ENCODE data around the gene ZNF787.
"Not testable (repeated sequence)": the region's sequence is repeated elsewhere in the genome, so short reads cannot be mapped to it uniquely, and the experiment has no call there.

The ZNF787 gene

GRCh38 chr19:56099638-56100539, 21.2 kb downstream of the ZNF787 start:
- H3K4me3 ChIP-seq (ENCODE audit: low read length), result no peak overlapping the region
- H3K9me3 ChIP-seq (replicated peaks; ENCODE audit: low read length), result no peaks in the 10 kb centered on the region
- H3K9ac ChIP-seq (ENCODE audit: low read depth, low read length), result no peak overlapping the region
- H3K36me3 ChIP-seq (ENCODE audit: insufficient read depth, low read length), result peaks cover 37% of the 10 kb centered on the region
- H3K4me2 ChIP-seq (ENCODE audit: low read length), result no peak overlapping the region
- no peaks in the 10 kb centered on the region for H3K4me1 ChIP-seq (ENCODE audit: control insufficient read depth, insufficient read depth, low read length)
- no peaks in the 10 kb centered on the region for H3K27me3 ChIP-seq (ENCODE audit: control insufficient read depth, insufficient read depth, low read length)

GRCh38 chr19:56098731-56099568, 22.1 kb downstream of the ZNF787 start:
- Histone ChIP-seq H3K4me3 (ENCODE audit: low read length) (no peak overlapping the region), H3K9ac (ENCODE audit: low read depth, low read length) (no peak overlapping the region), H3K4me1 (ENCODE audit: control insufficient read depth, insufficient read depth, low read length) (no peaks in the 10 kb centered on the region), H3K4me2 (ENCODE audit: low read length) (no peak overlapping the region), H3K9me3 (replicated peaks; ENCODE audit: low read length) (no peaks in the 10 kb centered on the region), H3K36me3 (ENCODE audit: insufficient read depth, low read length) (peaks cover 37% of the 10 kb centered on the region), H3K27me3 (ENCODE audit: control insufficient read depth, insufficient read depth, low read length) (no peaks in the 10 kb centered on the region)

- peaks cover 41% of the 10 kb centered on the region for H3K36me3 ChIP-seq (ENCODE audit: insufficient read depth, low read length)
- H3K4me2 ChIP-seq (ENCODE audit: low read length); H3K27me3 ChIP-seq (ENCODE audit: control insufficient read depth, insufficient read depth, low read length); H3K9me3 ChIP-seq (replicated peaks; ENCODE audit: low read length); H3K4me3 ChIP-seq (ENCODE audit: low read length); H3K9ac ChIP-seq (ENCODE audit: low read depth, low read length); H3K4me1 ChIP-seq (ENCODE audit: control insufficient read depth, insufficient read depth, low read length): not testable (repeated sequence)
Measured at GRCh38 chr19:56098237-56098636, 22.9 kb downstream of the ZNF787 start.

GRCh38 chr19:56097776-56098175, 23.3 kb downstream of the ZNF787 start:
- H3K4me1 ChIP-seq (ENCODE audit: control insufficient read depth, insufficient read depth, low read length), result no peaks in the 10 kb centered on the region
- H3K27me3 ChIP-seq (ENCODE audit: control insufficient read depth, insufficient read depth, low read length), result no peaks in the 10 kb centered on the region
- H3K4me2 ChIP-seq (ENCODE audit: low read length), result no peak overlapping the region
- H3K36me3 ChIP-seq (ENCODE audit: insufficient read depth, low read length), result peaks cover 44% of the 10 kb centered on the region
- no peak overlapping the region for H3K4me3 ChIP-seq (ENCODE audit: low read length)
- H3K9me3 ChIP-seq (replicated peaks; ENCODE audit: low read length), result no peaks in the 10 kb centered on the region
- no peak overlapping the region for H3K9ac ChIP-seq (ENCODE audit: low read depth, low read length)

- Histone ChIP-seq H3K27me3 (ENCODE audit: control insufficient read depth, insufficient read depth, low read length) (no peaks in the 10 kb centered on the region), H3K36me3 (ENCODE audit: insufficient read depth, low read length) (peaks cover 44% of the 10 kb centered on the region), H3K4me2 (ENCODE audit: low read length) (no peak overlapping the region), H3K9ac (ENCODE audit: low read depth, low read length) (no peak overlapping the region), H3K4me3 (ENCODE audit: low read length) (no peak overlapping the region), H3K4me1 (ENCODE audit: control insufficient read depth, insufficient read depth, low read length) (no peaks in the 10 kb centered on the region), H3K9me3 (replicated peaks; ENCODE audit: low read length) (no peaks in the 10 kb centered on the region)
Measured at GRCh38 chr19:56097306-56097705, 23.8 kb downstream of the ZNF787 start.

GRCh38 chr19:56096665-56097064, 24.4 kb downstream of the ZNF787 start:
- Histone ChIP-seq H3K9me3 (replicated peaks; ENCODE audit: low read length) (no peaks in the 10 kb centered on the region), H3K9ac (ENCODE audit: low read depth, low read length) (no peak overlapping the region), H3K4me3 (ENCODE audit: low read length) (no peak overlapping the region), H3K4me1 (ENCODE audit: control insufficient read depth, insufficient read depth, low read length) (peaks cover 3% of the 10 kb centered on the region), H3K36me3 (ENCODE audit: insufficient read depth, low read length) (peaks cover 39% of the 10 kb centered on the region), H3K4me2 (ENCODE audit: low read length) (no peak overlapping the region), H3K27me3 (ENCODE audit: control insufficient read depth, insufficient read depth, low read length) (no peaks in the 10 kb centered on the region)

- H3K4me1 ChIP-seq (ENCODE audit: control insufficient read depth, insufficient read depth, low read length), result peaks cover 12% of the 10 kb centered on the region
- peaks cover 36% of the 10 kb centered on the region for H3K36me3 ChIP-seq (ENCODE audit: insufficient read depth, low read length)
- H3K9ac ChIP-seq (ENCODE audit: low read depth, low read length), result no peak overlapping the region
- no peaks in the 10 kb centered on the region for H3K27me3 ChIP-seq (ENCODE audit: control insufficient read depth, insufficient read depth, low read length)
- no peak overlapping the region for H3K4me3 ChIP-seq (ENCODE audit: low read length)
- H3K4me2 ChIP-seq (ENCODE audit: low read length), result no peak overlapping the region
- no peaks in the 10 kb centered on the region for H3K9me3 ChIP-seq (replicated peaks; ENCODE audit: low read length)
Measured at GRCh38 chr19:56094449-56094848, 26.6 kb downstream of the ZNF787 start.

- H3K4me2 ChIP-seq (ENCODE audit: low read length), result no peak overlapping the region
- peaks cover 32% of the 10 kb centered on the region for H3K36me3 ChIP-seq (ENCODE audit: insufficient read depth, low read length)
- peaks cover 12% of the 10 kb centered on the region for H3K4me1 ChIP-seq (ENCODE audit: control insufficient read depth, insufficient read depth, low read length)
- H3K9me3 ChIP-seq (replicated peaks; ENCODE audit: low read length), result no peaks in the 10 kb centered on the region
- no peak overlapping the region for H3K4me3 ChIP-seq (ENCODE audit: low read length)
- no peaks in the 10 kb centered on the region for H3K27me3 ChIP-seq (ENCODE audit: control insufficient read depth, insufficient read depth, low read length)
- no peak overlapping the region for H3K9ac ChIP-seq (ENCODE audit: low read depth, low read length)
Measured at GRCh38 chr19:56092685-56093631, 28.1 kb downstream of the ZNF787 start.

- Histone ChIP-seq H3K9ac (ENCODE audit: low read depth, low read length) (no peak overlapping the region), H3K4me3 (ENCODE audit: low read length) (no peak overlapping the region), H3K4me2 (ENCODE audit: low read length) (no peak overlapping the region), H3K27me3 (ENCODE audit: control insufficient read depth, insufficient read depth, low read length) (no peaks in the 10 kb centered on the region), H3K36me3 (ENCODE audit: insufficient read depth, low read length) (peaks cover 28% of the 10 kb centered on the region), H3K9me3 (replicated peaks; ENCODE audit: low read length) (no peaks in the 10 kb centered on the region), H3K4me1 (ENCODE audit: control insufficient read depth, insufficient read depth, low read length) (peaks cover 12% of the 10 kb centered on the region)
Measured at GRCh38 chr19:56091751-56092546, 29.1 kb downstream of the ZNF787 start.

- Histone ChIP-seq H3K4me2 (ENCODE audit: low read length) (no peak overlapping the region), H3K36me3 (ENCODE audit: insufficient read depth, low read length) (peaks cover 25% of the 10 kb centered on the region), H3K27me3 (ENCODE audit: control insufficient read depth, insufficient read depth, low read length) (no peaks in the 10 kb centered on the region), H3K9me3 (replicated peaks; ENCODE audit: low read length) (no peaks in the 10 kb centered on the region), H3K9ac (ENCODE audit: low read depth, low read length) (no peak overlapping the region), H3K4me3 (ENCODE audit: low read length) (no peak overlapping the region), H3K4me1 (ENCODE audit: control insufficient read depth, insufficient read depth, low read length) (peaks cover 12% of the 10 kb centered on the region)
Measured at GRCh38 chr19:56091066-56091490, 30.0 kb downstream of the ZNF787 start.

Data from skeletal muscle satellite cell (primary cell).